Left lung (tissue), 10 donors: ENCODE measurements around the gene INPP5D. TPM values are rescaled to one million over a fixed set of nuclear protein-coding genes. Genes with fewer than 3 reads are reported as not detected.
"Not testable (repeated sequence)": the region's sequence is repeated elsewhere in the genome, so short reads cannot be mapped to it uniquely, and the experiment has no call there.

Experiments used
- ATAC-seq: fragments of 200-7000 bp; cut with Tn5 transposase; one replicate; pipeline ENCODE4 v1.9.1; 2020; ENCODE audit warnings: moderate library complexity
- DNase-seq, 4 donors: peaks; one replicate each; pipeline ENCODE4 v3.0.0-alpha.2; 2013 to 2020
- H3K27ac ChIP-seq, 2 donors: fragments of 200-600 bp; sonication (generic) in 1 of 2; one replicate each; pipeline versions ENCODE4 v1.5.0 to v1.8.0; 2020 to 2021
- H3K27me3 ChIP-seq, 2 donors: fragments of 200-600 bp; sonication (generic) in 1 of 2; one replicate each; pipeline versions ENCODE4 v1.5.0 to v1.8.0; 2020 to 2021
- H3K36me3 ChIP-seq, 2 donors: fragments of 200-600 bp; sonication (generic) in 1 of 2; one replicate each; pipeline versions ENCODE4 v1.5.0 to v1.8.0; 2020 to 2021
- H3K4me1 ChIP-seq, 2 donors: fragments of 200-600 bp; one replicate each; pipeline ENCODE4 v1.8.0; 2021
- H3K4me3 ChIP-seq, 2 donors: fragments of 200-600 bp; sonication (generic) in 1 of 2; one replicate each; pipeline versions ENCODE4 v1.5.0 to v1.8.0; 2020 to 2021; ENCODE audit warnings: mild to moderate bottlenecking in 1 of 2
- H3K9me3 ChIP-seq, 2 donors: fragments of 200-600 bp; sonication (generic) in 1 of 2; one replicate each; pipeline versions ENCODE4 v1.5.0 to v1.8.0; 2020 to 2021
- intact Hi-C, 2 donors: fragments of 100-400 bp; cut with DNase I; formaldehyde crosslinking; loops; one replicate each; pipeline versions ENCODE4 v1.11.2 to v1.14.2; 2022
- polyA plus RNA-seq, 6 donors: library from polyadenylated mRNA; unstranded; fragments of 120-200 nt; gene quantifications; one replicate each; pipeline ENCODE4 v1.2.1, GENCODE V29; 2013; ENCODE audit not compliant: insufficient read length in 6 of 6
- total RNA-seq, 2 donors: library from RNA; stranded (reverse); fragmentation: NEBNext Ultra II Directional; extraction: Animal tissue kit (Norgen Biotek cat#: 25700); gene quantifications; one replicate each; pipeline ENCODE4 v1.2.1, GENCODE V29; 2021
- TF ChIP-seq, protein P1 (sequence below), 2 donors: fragments of 200-600 bp; sonication (generic) in 1 of 2; IDR thresholded peaks; one replicate each; pipeline versions ENCODE4 v1.5.0 to v1.8.0; 2021; ENCODE audit warnings: antibody characterized with exemption in 2 of 2
- donor health status: DM: no; HTN: yes; CAD: no.
- donor health status: DM: no; HTN: no; CAD: no.

Gene INPP5D
- total and polyA plus RNA-seq, 8 donors: 10.8 to 40.5 (median 15.0) TPM

DNA sequence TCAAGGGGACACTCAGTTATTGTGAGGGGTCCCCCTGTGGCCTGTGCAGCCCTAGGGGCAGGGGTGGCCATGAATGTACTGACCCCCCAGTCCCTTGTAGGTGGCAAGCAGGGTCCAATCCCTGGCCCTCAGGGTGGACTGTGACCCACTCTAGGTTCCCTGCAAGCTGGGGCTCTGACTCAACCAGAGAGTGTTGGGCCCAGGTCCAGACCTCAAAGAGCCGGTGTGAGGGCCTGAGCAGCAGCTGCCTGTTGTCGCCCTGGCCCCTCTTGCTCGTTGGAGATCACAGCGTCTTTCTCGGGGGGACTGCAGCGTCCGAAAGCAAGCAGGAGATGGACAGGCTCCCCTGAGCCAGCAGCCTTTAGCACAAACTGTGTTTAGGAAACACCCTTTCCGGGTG, 124.5 kb downstream of the INPP5D start:
- peaks cover 0 to 16% of the 10 kb centered on the region in 2 donors for H3K4me1 ChIP-seq
- DNase-seq: no peak
- ATAC-seq: no peak
- H3K27ac ChIP-seq: no peak overlapping the region
- intact Hi-C loops: no loop called here
- no peaks in the 10 kb centered on the region for H3K27me3 ChIP-seq
- TF ChIP-seq, protein P1, sequence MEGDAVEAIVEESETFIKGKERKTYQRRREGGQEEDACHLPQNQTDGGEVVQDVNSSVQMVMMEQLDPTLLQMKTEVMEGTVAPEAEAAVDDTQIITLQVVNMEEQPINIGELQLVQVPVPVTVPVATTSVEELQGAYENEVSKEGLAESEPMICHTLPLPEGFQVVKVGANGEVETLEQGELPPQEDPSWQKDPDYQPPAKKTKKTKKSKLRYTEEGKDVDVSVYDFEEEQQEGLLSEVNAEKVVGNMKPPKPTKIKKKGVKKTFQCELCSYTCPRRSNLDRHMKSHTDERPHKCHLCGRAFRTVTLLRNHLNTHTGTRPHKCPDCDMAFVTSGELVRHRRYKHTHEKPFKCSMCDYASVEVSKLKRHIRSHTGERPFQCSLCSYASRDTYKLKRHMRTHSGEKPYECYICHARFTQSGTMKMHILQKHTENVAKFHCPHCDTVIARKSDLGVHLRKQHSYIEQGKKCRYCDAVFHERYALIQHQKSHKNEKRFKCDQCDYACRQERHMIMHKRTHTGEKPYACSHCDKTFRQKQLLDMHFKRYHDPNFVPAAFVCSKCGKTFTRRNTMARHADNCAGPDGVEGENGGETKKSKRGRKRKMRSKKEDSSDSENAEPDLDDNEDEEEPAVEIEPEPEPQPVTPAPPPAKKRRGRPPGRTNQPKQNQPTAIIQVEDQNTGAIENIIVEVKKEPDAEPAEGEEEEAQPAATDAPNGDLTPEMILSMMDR (IDR thresholded peaks at IDR 0.05): no peak
- no peak overlapping the region for H3K4me3 ChIP-seq
- H3K36me3 ChIP-seq: peaks cover 0 to 79% of the 10 kb centered on the region in 2 donors
- H3K9me3 ChIP-seq: no peaks in the 10 kb centered on the region

DNA sequence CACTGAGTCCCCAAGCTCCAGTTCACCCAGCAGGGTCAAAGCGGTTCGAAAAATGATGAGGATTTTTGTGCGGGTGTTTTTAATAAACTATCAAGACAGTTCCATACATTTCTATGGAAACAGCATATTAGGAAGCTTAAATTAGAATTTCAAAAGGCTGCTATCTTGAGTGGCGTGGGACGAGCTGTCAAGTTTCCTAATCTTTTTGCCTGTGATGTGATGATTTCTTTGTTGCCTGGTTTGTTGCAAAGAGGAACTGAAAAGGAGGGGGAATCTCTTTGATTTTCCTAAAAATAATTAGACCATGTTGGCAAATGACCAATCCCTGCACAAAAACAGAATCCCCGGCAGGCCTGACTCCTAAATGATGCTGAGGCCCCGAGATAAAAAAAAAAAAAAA, 125.2 kb downstream of the INPP5D start:
- Histone ChIP-seq H3K36me3 (peaks cover 0 to 81% of the 10 kb centered on the region in 2 donors), H3K27me3 (no peaks in the 10 kb centered on the region), H3K4me1 (peaks cover 0 to 18% of the 10 kb centered on the region in 2 donors), H3K4me3 (no peak overlapping the region), H3K27ac (peak overlapping the region in 1 of 2 donors; percentile 6), H3K9me3 (no peaks in the 10 kb centered on the region)
- intact Hi-C loops: no loop called here
- TF ChIP-seq, protein P1 (IDR thresholded peaks at IDR 0.05): no peak
- no peak for ATAC-seq
- no peak for DNase-seq

DNA sequence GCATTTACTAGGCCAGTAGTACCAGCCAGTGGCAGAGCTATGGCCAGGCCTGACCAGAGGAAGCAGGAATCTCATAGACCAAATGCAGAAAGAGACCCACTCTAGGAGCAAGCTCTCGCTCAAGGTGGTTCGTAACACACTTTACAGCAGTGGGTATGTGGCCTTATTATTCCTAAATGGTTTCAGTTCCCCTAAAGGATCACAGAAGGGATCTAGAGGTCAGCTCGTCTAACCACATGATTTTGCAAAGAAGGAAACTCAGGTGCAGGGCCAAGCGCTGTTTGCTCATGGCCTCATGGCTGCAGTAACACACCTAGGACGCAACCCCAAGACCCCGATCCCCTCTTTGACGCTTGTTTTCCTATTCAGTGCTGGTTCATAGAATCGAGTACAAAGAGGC, 125.8 kb downstream of the INPP5D start:
- peaks cover 0 to 21% of the 10 kb centered on the region in 2 donors for H3K4me1 ChIP-seq
- peaks cover 0 to 83% of the 10 kb centered on the region in 2 donors for H3K36me3 ChIP-seq
- intact Hi-C loops: no loop called here
- TF ChIP-seq, protein P1 (IDR thresholded peaks at IDR 0.05): no peak
- no peaks in the 10 kb centered on the region for H3K9me3 ChIP-seq
- H3K27ac ChIP-seq: peak overlapping the region in 1 of 2 donors; percentile 6
- DNase-seq (peak in 1 of 4 donors; percentile 15), ATAC-seq (no peak)
- H3K27me3 ChIP-seq: no peaks in the 10 kb centered on the region
- no peak overlapping the region for H3K4me3 ChIP-seq

DNA sequence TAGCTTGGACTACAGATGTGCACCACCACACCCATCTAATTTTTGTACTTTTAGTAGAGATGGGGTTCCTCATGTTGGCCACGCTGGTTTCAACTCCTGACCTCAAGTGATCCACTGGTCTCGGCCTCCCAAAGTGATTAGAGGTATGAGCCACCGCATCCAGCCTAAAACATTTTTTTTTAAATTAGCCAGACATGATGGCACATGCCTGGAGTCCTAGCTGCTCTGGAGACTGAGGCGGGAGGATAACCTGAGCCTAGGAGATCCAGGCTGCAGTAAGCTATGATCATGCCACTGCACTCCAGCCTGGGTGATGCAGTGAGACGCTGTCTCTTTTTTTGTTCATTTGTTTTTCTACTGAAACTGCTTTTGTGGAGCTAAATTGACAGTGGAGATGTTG, 126.7 kb downstream of the INPP5D start:
- peaks cover 0 to 25% of the 10 kb centered on the region in 2 donors for H3K4me1 ChIP-seq
- H3K9me3 ChIP-seq: no peaks in the 10 kb centered on the region
- no peak overlapping the region for H3K27ac ChIP-seq
- intact Hi-C loops: no loop called here
- no peak for DNase-seq
- H3K4me3 ChIP-seq: no peak overlapping the region
- ATAC-seq: no peak
- H3K36me3 ChIP-seq: peaks cover 0 to 83% of the 10 kb centered on the region in 2 donors
- no peaks in the 10 kb centered on the region for H3K27me3 ChIP-seq
- TF ChIP-seq, protein P1 (IDR thresholded peaks at IDR 0.05): no peak

DNA sequence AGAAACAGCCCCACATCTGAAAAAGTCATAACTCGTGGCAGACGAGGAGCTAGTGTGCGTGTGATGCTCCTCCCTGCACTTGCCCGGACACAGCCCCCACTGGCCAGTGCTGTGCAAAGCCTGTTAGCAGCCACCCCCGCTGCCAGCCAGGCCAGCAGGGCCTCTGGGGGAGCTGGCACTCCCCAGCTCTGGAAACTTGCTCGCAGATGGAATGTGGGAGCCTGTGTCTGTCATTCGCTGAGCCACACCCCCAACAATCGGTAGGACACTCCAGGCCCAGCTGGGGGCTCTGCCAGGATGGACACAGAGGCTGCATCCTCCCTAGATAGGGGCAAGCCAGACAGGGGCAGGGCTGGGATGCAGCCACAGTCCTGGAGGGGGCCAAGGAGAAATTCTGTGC, 128.9 kb downstream of the INPP5D start:
- no peak overlapping the region for H3K4me3 ChIP-seq
- intact Hi-C loops: no loop called here

DNA sequence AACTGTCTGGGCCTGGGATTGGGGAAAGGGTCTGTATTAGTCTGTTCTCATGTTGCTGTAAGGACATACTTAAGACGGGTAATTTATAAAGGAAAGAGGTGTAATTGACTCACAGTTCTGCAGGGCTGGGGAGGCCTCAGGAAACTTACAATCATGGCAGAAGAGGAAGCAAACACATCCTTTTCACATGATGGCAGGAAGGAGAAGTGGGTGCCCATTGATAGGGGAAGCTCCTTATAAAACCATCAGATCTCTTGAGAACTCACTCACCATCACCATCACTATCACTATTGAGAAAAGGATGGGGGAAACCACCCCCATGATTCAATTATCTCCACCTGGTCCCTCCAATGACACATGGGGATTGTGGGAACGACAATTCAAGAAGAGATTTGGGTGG, 130.9 kb downstream of the INPP5D start:
- intact Hi-C loops, DNase-seq, H3K4me3 ChIP-seq, ATAC-seq, H3K27me3 ChIP-seq, H3K9me3 ChIP-seq: not testable (repeated sequence)
- peaks cover 0 to 82% of the 10 kb centered on the region in 2 donors for H3K36me3 ChIP-seq
- peaks cover 0 to 14% of the 10 kb centered on the region in 2 donors for H3K4me1 ChIP-seq
- H3K27ac ChIP-seq: peak overlapping the region in 1 of 2 donors; percentile 67

More for the DNA sequence above, 128.9 kb downstream of the INPP5D start:
- H3K4me1 ChIP-seq: peaks cover 0 to 25% of the 10 kb centered on the region in 2 donors
- H3K27ac ChIP-seq: no peak overlapping the region
- ATAC-seq (no peak), DNase-seq (no peak)
- TF ChIP-seq, protein P1 (IDR thresholded peaks at IDR 0.05): no peak
- no peaks in the 10 kb centered on the region for H3K27me3 ChIP-seq
- no peaks in the 10 kb centered on the region for H3K9me3 ChIP-seq
- peaks cover 0 to 76% of the 10 kb centered on the region in 2 donors for H3K36me3 ChIP-seq
